Measurements from ENCODE around the gene PGAM5. TPM values are rescaled to one million over a fixed set of nuclear protein-coding genes. Genes with fewer than 3 reads are reported as not detected.

Gene PGAM5
- total RNA-seq, 1 experiment from 2014 or later, result 78.1 TPM

DNA sequence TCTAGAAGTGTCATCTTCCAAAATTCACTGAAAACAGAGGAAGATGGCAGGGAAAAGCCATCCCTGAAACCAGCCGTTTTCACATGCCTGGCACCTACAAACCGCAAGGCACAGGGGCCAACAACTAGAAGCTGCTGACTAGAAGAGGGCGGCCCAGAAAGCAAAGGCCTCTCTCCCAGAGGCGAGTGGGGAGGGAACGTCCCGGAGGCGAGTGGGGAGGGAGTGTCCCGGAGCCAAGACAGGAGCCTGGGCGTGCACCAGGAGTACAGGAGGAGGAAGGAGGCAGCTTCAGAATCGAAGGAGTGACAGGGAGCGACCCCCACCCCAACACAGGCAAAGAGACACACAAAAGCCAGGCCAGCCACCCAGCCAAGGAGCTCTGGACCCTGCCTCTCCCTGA lies 30.0 kb downstream of the PGAM5 start:
- DNase-seq, result no peak
- TF ChIP-seq, protein P1, sequence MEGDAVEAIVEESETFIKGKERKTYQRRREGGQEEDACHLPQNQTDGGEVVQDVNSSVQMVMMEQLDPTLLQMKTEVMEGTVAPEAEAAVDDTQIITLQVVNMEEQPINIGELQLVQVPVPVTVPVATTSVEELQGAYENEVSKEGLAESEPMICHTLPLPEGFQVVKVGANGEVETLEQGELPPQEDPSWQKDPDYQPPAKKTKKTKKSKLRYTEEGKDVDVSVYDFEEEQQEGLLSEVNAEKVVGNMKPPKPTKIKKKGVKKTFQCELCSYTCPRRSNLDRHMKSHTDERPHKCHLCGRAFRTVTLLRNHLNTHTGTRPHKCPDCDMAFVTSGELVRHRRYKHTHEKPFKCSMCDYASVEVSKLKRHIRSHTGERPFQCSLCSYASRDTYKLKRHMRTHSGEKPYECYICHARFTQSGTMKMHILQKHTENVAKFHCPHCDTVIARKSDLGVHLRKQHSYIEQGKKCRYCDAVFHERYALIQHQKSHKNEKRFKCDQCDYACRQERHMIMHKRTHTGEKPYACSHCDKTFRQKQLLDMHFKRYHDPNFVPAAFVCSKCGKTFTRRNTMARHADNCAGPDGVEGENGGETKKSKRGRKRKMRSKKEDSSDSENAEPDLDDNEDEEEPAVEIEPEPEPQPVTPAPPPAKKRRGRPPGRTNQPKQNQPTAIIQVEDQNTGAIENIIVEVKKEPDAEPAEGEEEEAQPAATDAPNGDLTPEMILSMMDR (IDR thresholded peaks at IDR 0.05; ENCODE audit: insufficient read depth in 1 of 2, low read depth in 1 of 2, low read length in 1 of 2, severe bottlenecking in 1 of 2, unreplicated experiment in 1 of 2), result no peak
- no TSS peak for BruUV-seq (replicated peaks)
- H3K27ac Mint-ChIP-seq (ENCODE audit: unreplicated experiment), result no peak overlapping the region
- no peaks in the 10 kb centered on the region for H3K4me1 Mint-ChIP-seq (ENCODE audit: low read depth, unreplicated experiment)
- no peak overlapping the region for H3K4me3 Mint-ChIP-seq (ENCODE audit: unreplicated experiment)
- no peaks in the 10 kb centered on the region for H3K9me3 ChIP-seq
- peaks cover 97% of the 10 kb centered on the region for H3K36me3 Mint-ChIP-seq (ENCODE audit: insufficient read depth, unreplicated experiment)
- intact Hi-C loops (cut with micrococcal nuclease; ENCODE audit: unreplicated experiment), result no loop called here
- no peak overlapping the region for H3K4me3 ChIP-seq (ENCODE audit: low read depth, low read length)
- peaks cover 10% of the 10 kb centered on the region for H3K9me3 Mint-ChIP-seq (ENCODE audit: unreplicated experiment)
- H3K36me3 ChIP-seq (ENCODE audit: control insufficient read depth, insufficient read depth, low read length), result peaks cover 5% of the 10 kb centered on the region
- POLR2A ChIA-PET, result interaction anchor here (0.9 kb wide), 1 partner anchor 936 kb away, joined by 5 read pairs; no protein-coding TSS in a partner anchor
- CTCF ChIA-PET, result no interaction called here
- H3K27me3 ChIP-seq (replicated peaks; ENCODE audit: control insufficient read depth, insufficient read depth, low read length), result no peaks in the 10 kb centered on the region
- H3K4me1 ChIP-seq, result no peaks in the 10 kb centered on the region
- no peaks in the 10 kb centered on the region for H3K27me3 Mint-ChIP-seq (ENCODE audit: insufficient read depth, unreplicated experiment)

DNA sequence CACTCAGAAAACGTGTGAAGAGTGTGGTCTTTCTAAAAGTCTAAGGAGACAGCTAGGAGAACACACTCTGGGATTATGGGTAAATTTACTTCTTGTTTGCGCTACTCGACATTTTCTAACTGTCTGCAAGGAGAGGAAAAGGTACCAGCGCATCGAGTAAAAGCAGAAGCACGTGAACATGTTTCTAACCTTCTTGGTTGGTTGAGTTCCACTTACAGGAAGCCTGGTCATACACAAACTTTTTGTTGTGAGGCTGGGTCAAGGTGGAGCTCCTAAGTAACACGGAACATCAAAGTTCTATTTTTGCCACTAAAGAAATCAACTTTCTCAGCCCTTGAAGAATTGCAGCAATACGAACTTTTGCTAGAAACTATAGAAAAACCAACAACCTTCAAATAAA lies 31.0 kb downstream of the PGAM5 start:
- Mint-ChIP-seq H3K27ac (ENCODE audit: unreplicated experiment) (no peak overlapping the region), H3K4me3 (ENCODE audit: unreplicated experiment) (no peak overlapping the region), H3K4me1 (ENCODE audit: low read depth, unreplicated experiment) (no peaks in the 10 kb centered on the region), H3K36me3 (ENCODE audit: insufficient read depth, unreplicated experiment) (peaks cover 97% of the 10 kb centered on the region), H3K9me3 (ENCODE audit: unreplicated experiment) (peaks cover 10% of the 10 kb centered on the region), H3K27me3 (ENCODE audit: insufficient read depth, unreplicated experiment) (no peaks in the 10 kb centered on the region)
- Histone ChIP-seq H3K9me3 (no peaks in the 10 kb centered on the region), H3K36me3 (ENCODE audit: control insufficient read depth, insufficient read depth, low read length) (peaks cover 5% of the 10 kb centered on the region), H3K4me3 (ENCODE audit: low read depth, low read length) (no peak overlapping the region), H3K4me1 (no peaks in the 10 kb centered on the region), H3K27me3 (replicated peaks; ENCODE audit: control insufficient read depth, insufficient read depth, low read length) (no peaks in the 10 kb centered on the region)
- POLR2A ChIA-PET, result interaction anchor here (0.5 to 0.9 kb wide), 2 partner anchors 9 to 937 kb away, joined by 4 to 5 read pairs; no protein-coding TSS in a partner anchor
- intact Hi-C loops (cut with micrococcal nuclease; ENCODE audit: unreplicated experiment), result no loop called here
- BruUV-seq (replicated peaks), result no TSS peak
- TF ChIP-seq, protein P1 (IDR thresholded peaks at IDR 0.05; ENCODE audit: insufficient read depth in 1 of 2, low read depth in 1 of 2, low read length in 1 of 2, severe bottlenecking in 1 of 2, unreplicated experiment in 1 of 2), result no peak
- DNase-seq, result no peak
- CTCF ChIA-PET, result no interaction called here

DNA sequence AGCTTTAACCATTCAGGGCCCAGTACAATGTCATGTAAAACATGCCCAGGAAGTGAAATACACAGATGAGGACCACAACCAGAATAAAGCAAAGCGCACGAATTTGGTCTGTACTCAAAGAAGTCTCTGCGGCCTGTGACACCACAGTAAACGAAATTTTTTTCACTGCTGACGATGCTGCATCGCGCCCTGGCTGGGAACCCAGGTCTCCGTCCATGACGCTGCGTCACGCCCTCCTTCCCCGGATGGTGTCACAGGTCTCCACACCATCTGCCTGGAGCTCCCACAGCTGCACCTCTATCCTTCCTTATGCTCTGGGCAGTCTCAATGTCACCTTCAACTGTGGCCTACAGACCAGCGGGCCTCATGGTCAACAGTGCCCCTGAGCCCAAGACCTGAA lies 33.2 kb downstream of the PGAM5 start:
- H3K27me3 ChIP-seq (replicated peaks; ENCODE audit: control insufficient read depth, insufficient read depth, low read length), result no peaks in the 10 kb centered on the region
- H3K36me3 ChIP-seq (ENCODE audit: control insufficient read depth, insufficient read depth, low read length), result peaks cover 5% of the 10 kb centered on the region; the same call in 1 of the 2 replicates
- intact Hi-C loops (cut with micrococcal nuclease; ENCODE audit: unreplicated experiment), result no loop called here
- no peaks in the 10 kb centered on the region for H3K4me1 Mint-ChIP-seq (ENCODE audit: low read depth, unreplicated experiment)
- CTCF ChIA-PET, result no interaction called here
- TF ChIP-seq, protein P1 (IDR thresholded peaks at IDR 0.05; ENCODE audit: insufficient read depth in 1 of 2, low read depth in 1 of 2, low read length in 1 of 2, severe bottlenecking in 1 of 2, unreplicated experiment in 1 of 2), result no peak
- peaks cover 99% of the 10 kb centered on the region for H3K36me3 Mint-ChIP-seq (ENCODE audit: insufficient read depth, unreplicated experiment)
- peaks cover 10% of the 10 kb centered on the region for H3K9me3 Mint-ChIP-seq (ENCODE audit: unreplicated experiment)
- H3K4me1 ChIP-seq, result no peaks in the 10 kb centered on the region
- no peak for DNase-seq
- no peaks in the 10 kb centered on the region for H3K9me3 ChIP-seq
- BruUV-seq (replicated peaks), result no TSS peak
- no peak overlapping the region for H3K4me3 ChIP-seq (ENCODE audit: low read depth, low read length)
- H3K27ac Mint-ChIP-seq (ENCODE audit: unreplicated experiment), result no peak overlapping the region
- POLR2A ChIA-PET, result no interaction called here
- no peak overlapping the region for H3K4me3 Mint-ChIP-seq (ENCODE audit: unreplicated experiment)
- no peaks in the 10 kb centered on the region for H3K27me3 Mint-ChIP-seq (ENCODE audit: insufficient read depth, unreplicated experiment)
